Calu3 (cell line): ENCODE results near the gene JDP2. TPM values are rescaled to one million over a fixed set of nuclear protein-coding genes. Genes with fewer than 3 reads are reported as not detected.
A peak's percentile ranks its signal among the peaks of the same experiment; 100 is the strongest.

ENCODE experiments used
- BruUV-seq: library from RNA; stranded (reverse); fragments of 400-500 nt; replicated peaks from 2 replicates; lab custom pipeline; 2021; lab: Mats Ljungman, UMichigan
- CTCF ChIA-PET: fragments of 300-600 bp; sonication (Branson Sonifier 250); formaldehyde crosslinking; loops from one replicate; lab custom pipeline; 2022; ENCODE audit warnings: antibody characterized with exemption; lab: Charles Lee
- DNase-seq: peaks from one replicate; pipeline ENCODE4 v3.0.0; 2022
- H3K27ac Mint-ChIP-seq: one replicate; pipeline ENCODE4 v1.8.0; 2022; ENCODE audit warnings: mixed read lengths; ENCODE audit not compliant: unreplicated experiment
- H3K27me3 Mint-ChIP-seq: one replicate; pipeline ENCODE4 v1.8.0; 2022; ENCODE audit warnings: mixed read lengths; ENCODE audit not compliant: unreplicated experiment
- H3K36me3 Mint-ChIP-seq: one replicate; pipeline ENCODE4 v1.8.0; 2022; ENCODE audit warnings: mild to moderate bottlenecking, moderate library complexity, mixed read lengths; ENCODE audit not compliant: insufficient read depth, unreplicated experiment
- H3K4me1 Mint-ChIP-seq: one replicate; pipeline ENCODE4 v1.8.0; 2022; ENCODE audit warnings: mild to moderate bottlenecking, low read depth, mixed read lengths; ENCODE audit not compliant: unreplicated experiment
- H3K4me3 Mint-ChIP-seq: one replicate; pipeline ENCODE4 v1.8.0; 2022; ENCODE audit warnings: mild to moderate bottlenecking, low read depth, moderate library complexity, mixed read lengths; ENCODE audit not compliant: unreplicated experiment
- H3K9me3 Mint-ChIP-seq: one replicate; pipeline ENCODE4 v1.8.0; 2022; ENCODE audit warnings: low read depth, mixed read lengths; ENCODE audit not compliant: unreplicated experiment
- CTCF ChIP-seq: fragments of 200-600 bp; IDR thresholded peaks from one replicate; pipeline ENCODE4 v1.8.0; 2022; ENCODE audit warnings: antibody characterized with exemption; ENCODE audit not compliant: unreplicated experiment
- intact Hi-C: fragments of 100-400 bp; cut with micrococcal nuclease; formaldehyde crosslinking; loops from one replicate; pipeline ENCODE4 v1.10.0; 2022; ENCODE audit not compliant: unreplicated experiment
- total RNA-seq: library from RNA; stranded (reverse); gene quantifications from 2 replicates; pipeline ENCODE4 v1.2.3, GENCODE V29; 2022

Gene JDP2
- total RNA-seq, 1 experiment from 2014 or later: 24.1 TPM

- DNase-seq: no peak
- CTCF ChIA-PET: interaction anchor here (0.6 to 1.2 kb wide), 2 partner anchors 13 to 40 kb away, joined by 4 read pairs; no protein-coding TSS in a partner anchor
- Mint-ChIP-seq H3K4me3 (no peak overlapping the region), H3K27ac (no peak overlapping the region), H3K36me3 (peaks cover 10% of the 10 kb centered on the region), H3K27me3 (peaks cover 33% of the 10 kb centered on the region), H3K9me3 (no peaks in the 10 kb centered on the region), H3K4me1 (peaks cover 29% of the 10 kb centered on the region)
- TF ChIP-seq CTCF: no peak
- no TSS peak for BruUV-seq
- intact Hi-C loops: no loop called here
Measured at GRCh38 chr14:75520852-75521251, 93.0 kb downstream of the JDP2 start.

- no TSS peak for BruUV-seq
- peak overlapping the region; percentile 82 for H3K4me3 Mint-ChIP-seq
- H3K9me3 Mint-ChIP-seq: no peaks in the 10 kb centered on the region
- no peak for DNase-seq
- H3K27me3 Mint-ChIP-seq: peaks cover 26% of the 10 kb centered on the region
- intact Hi-C loops: no loop called here
- no peak overlapping the region for H3K27ac Mint-ChIP-seq
- TF ChIP-seq CTCF: no peak
- peaks cover 10% of the 10 kb centered on the region for H3K36me3 Mint-ChIP-seq
- peaks cover 29% of the 10 kb centered on the region for H3K4me1 Mint-ChIP-seq
- CTCF ChIA-PET: interaction anchor here (0.6 to 1.2 kb wide), 2 partner anchors 12 to 39 kb away, joined by 4 read pairs; no protein-coding TSS in a partner anchor
Measured at GRCh38 chr14:75521415-75522199, 93.8 kb downstream of the JDP2 start.

- no peak for DNase-seq
- CTCF ChIA-PET: no interaction called here
- BruUV-seq: no TSS peak
- Mint-ChIP-seq H3K9me3 (no peaks in the 10 kb centered on the region), H3K27me3 (peaks cover 18% of the 10 kb centered on the region), H3K27ac (peak within 1 kb of the TSS; percentile 85), H3K4me1 (peaks cover 29% of the 10 kb centered on the region), H3K36me3 (peaks cover 10% of the 10 kb centered on the region), H3K4me3 (peak within 1 kb of the TSS; percentile 82)
- intact Hi-C loops: no loop called here
- TF ChIP-seq CTCF: no peak
Measured at GRCh38 chr14:75522224-75522982, 94.6 kb downstream of the JDP2 start, which contains the start of gene BATF. BATF (plus strand) TSS chr14:75522469; CDS start chr14:75522683, 214 bp downstream.

- Mint-ChIP-seq H3K27me3 (peaks cover 13% of the 10 kb centered on the region), H3K4me1 (peaks cover 29% of the 10 kb centered on the region), H3K27ac (peak overlapping the region; percentile 85), H3K36me3 (peaks cover 10% of the 10 kb centered on the region), H3K9me3 (no peaks in the 10 kb centered on the region), H3K4me3 (peak overlapping the region; percentile 82)
- intact Hi-C loops: no loop called here
- no TSS peak for BruUV-seq
- TF ChIP-seq CTCF: no peak
- no peak for DNase-seq
- CTCF ChIA-PET: no interaction called here
Measured at GRCh38 chr14:75522983-75523318, 95.1 kb downstream of the JDP2 start.

Other genes with a start within 250 kb of the JDP2 start
- gene FOS, start 149.2 kb upstream of the JDP2 start, total RNA-seq: 149 and 183 TPM in 2 replicates
- 1.4 and 2.2 TPM in 2 replicates for gene BATF, start 94.4 kb downstream of the JDP2 start, total RNA-seq
- 0.61 and 1.4 TPM in 2 replicates for gene FLVCR2, start 150.6 kb downstream of the JDP2 start, total RNA-seq
- 30.5 and 30.9 TPM in 2 replicates for gene ERG28, start 232.9 kb downstream of the JDP2 start, total RNA-seq
- 46.8 and 47.5 TPM in 2 replicates for gene TTLL5, start 233.2 kb downstream of the JDP2 start, total RNA-seq